ENCODE measurements around the gene PRRC1.

DNA sequence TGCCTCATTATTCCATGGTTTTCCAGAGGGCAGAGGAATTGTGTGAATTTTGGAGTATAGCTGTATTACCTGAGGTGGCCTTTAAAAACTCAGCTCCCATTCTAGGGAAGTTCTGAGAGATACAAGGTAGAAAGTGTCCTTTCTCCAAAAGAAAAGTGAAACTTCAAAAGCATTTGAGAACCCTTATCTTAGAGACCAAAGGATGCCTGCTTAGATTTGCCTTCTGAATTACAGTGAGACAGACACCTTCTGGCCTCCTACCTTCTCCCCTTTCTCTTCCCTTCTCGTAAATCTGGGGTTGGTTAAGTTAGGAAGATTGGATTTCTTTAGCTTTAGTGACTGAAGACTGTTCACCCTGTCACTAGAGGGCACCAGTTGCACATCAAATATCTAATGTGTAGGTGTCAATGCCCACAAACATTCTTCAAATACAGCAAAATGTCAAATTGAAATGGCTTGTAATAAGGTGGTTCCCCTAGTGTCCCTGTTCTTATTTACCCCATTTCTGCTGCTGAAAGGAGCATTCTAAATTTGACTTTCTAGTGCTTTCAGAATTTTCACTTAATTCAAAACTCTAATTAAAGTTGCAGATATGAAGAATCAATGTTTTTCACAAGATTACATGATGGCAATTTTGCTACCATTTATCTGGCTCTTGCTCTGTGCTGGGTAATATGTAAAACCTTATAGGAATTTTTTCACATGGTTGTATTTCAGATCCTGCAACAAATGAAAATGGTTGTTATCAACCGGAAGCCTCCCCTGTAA, 46.7 kb downstream of the PRRC1 start:
- TF ChIP-seq, protein P1, sequence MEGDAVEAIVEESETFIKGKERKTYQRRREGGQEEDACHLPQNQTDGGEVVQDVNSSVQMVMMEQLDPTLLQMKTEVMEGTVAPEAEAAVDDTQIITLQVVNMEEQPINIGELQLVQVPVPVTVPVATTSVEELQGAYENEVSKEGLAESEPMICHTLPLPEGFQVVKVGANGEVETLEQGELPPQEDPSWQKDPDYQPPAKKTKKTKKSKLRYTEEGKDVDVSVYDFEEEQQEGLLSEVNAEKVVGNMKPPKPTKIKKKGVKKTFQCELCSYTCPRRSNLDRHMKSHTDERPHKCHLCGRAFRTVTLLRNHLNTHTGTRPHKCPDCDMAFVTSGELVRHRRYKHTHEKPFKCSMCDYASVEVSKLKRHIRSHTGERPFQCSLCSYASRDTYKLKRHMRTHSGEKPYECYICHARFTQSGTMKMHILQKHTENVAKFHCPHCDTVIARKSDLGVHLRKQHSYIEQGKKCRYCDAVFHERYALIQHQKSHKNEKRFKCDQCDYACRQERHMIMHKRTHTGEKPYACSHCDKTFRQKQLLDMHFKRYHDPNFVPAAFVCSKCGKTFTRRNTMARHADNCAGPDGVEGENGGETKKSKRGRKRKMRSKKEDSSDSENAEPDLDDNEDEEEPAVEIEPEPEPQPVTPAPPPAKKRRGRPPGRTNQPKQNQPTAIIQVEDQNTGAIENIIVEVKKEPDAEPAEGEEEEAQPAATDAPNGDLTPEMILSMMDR (IDR thresholded peaks at IDR 0.05): peak; percentile 80
- TF ChIP-seq ZFX (IDR thresholded peaks at IDR 0.05; ENCODE audit: borderline replicate concordance): no peak
